ENCODE data around the gene VSTM2A. TPM values are rescaled to one million over a fixed set of nuclear protein-coding genes. Genes with fewer than 3 reads are reported as not detected.

VSTM2A gene
- total and polyA plus RNA-seq, 8 donors = 0.23 to 13.6 (median 0.68) TPM; not detected in 3

DNA sequence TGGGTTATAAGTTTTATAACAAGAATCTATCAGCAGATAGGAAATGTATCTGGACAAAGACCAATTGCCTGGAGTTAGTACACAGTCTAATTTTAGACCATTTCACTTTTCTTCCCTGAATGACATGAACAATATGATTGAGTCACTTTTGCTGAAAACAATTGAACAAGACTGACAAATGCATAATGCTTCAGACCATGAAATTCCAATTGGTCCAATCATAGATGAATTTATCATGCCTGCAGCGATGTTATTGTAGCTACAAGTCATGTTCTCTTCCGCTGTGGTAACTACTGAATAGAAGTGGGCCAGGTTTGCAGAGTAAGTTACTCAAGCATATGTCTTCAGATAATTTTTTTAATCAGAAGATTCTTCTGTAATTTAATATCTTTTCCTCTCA lies 73.4 kb downstream of the VSTM2A start:
- Histone ChIP-seq H3K36me3 (no peaks in the 10 kb centered on the region), H3K27ac (no peak overlapping the region), H3K27me3 (no peaks in the 10 kb centered on the region), H3K4me1 (no peaks in the 10 kb centered on the region), H3K9me3 (peaks cover 0 to 5% (median 0%) of the 10 kb centered on the region in 4 donors), H3K4me3 (no peak overlapping the region)
- DNase-seq = no peak
- WGBS, 5 donors = 87 to 94% (median 91%) methylated on average over 2 of the region's 2 CpGs
- intact Hi-C loops (cut with DNase I; ENCODE audit: low total_unique reads) = no loop called here
- TF ChIP-seq POLR2A (IDR thresholded peaks at IDR 0.05) (no peak), POLR2AphosphoS5 (IDR thresholded peaks at IDR 0.05) (no peak), EP300 (IDR thresholded peaks at IDR 0.05) (no peak)
- TF ChIP-seq, protein P1, sequence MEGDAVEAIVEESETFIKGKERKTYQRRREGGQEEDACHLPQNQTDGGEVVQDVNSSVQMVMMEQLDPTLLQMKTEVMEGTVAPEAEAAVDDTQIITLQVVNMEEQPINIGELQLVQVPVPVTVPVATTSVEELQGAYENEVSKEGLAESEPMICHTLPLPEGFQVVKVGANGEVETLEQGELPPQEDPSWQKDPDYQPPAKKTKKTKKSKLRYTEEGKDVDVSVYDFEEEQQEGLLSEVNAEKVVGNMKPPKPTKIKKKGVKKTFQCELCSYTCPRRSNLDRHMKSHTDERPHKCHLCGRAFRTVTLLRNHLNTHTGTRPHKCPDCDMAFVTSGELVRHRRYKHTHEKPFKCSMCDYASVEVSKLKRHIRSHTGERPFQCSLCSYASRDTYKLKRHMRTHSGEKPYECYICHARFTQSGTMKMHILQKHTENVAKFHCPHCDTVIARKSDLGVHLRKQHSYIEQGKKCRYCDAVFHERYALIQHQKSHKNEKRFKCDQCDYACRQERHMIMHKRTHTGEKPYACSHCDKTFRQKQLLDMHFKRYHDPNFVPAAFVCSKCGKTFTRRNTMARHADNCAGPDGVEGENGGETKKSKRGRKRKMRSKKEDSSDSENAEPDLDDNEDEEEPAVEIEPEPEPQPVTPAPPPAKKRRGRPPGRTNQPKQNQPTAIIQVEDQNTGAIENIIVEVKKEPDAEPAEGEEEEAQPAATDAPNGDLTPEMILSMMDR (IDR thresholded peaks at IDR 0.05) = no peak

Small RNAs within 50 kb of the gene (small RNA-seq; reads per million reads assigned to genes)
- gene RNU6-1125P = 0 reads per million in 4 donors

Other genes with a start within 250 kb of the VSTM2A start
- 100 to 1,000 TPM in 1 of 5 donors, 10 to 100 TPM in 3, under 1 TPM in 1; 0.87 to 204 (median 53.1) TPM for gene SEC61G, start 216.8 kb downstream of the VSTM2A start, total RNA-seq
- gene SEC61G, start 216.8 kb downstream of the VSTM2A start, polyA plus RNA-seq = 100 to 1,000 TPM; 330 to 488 (median 449) TPM